CD1c-positive myeloid dendritic cell (primary cell): ENCODE data around the gene MORN1.

Experiments
- DNase-seq: peaks from one replicate; pipeline ENCODE4 v3.0.0-alpha.2; 2016; ENCODE audit errors: extremely low spot score

The MORN1 gene

DNA sequence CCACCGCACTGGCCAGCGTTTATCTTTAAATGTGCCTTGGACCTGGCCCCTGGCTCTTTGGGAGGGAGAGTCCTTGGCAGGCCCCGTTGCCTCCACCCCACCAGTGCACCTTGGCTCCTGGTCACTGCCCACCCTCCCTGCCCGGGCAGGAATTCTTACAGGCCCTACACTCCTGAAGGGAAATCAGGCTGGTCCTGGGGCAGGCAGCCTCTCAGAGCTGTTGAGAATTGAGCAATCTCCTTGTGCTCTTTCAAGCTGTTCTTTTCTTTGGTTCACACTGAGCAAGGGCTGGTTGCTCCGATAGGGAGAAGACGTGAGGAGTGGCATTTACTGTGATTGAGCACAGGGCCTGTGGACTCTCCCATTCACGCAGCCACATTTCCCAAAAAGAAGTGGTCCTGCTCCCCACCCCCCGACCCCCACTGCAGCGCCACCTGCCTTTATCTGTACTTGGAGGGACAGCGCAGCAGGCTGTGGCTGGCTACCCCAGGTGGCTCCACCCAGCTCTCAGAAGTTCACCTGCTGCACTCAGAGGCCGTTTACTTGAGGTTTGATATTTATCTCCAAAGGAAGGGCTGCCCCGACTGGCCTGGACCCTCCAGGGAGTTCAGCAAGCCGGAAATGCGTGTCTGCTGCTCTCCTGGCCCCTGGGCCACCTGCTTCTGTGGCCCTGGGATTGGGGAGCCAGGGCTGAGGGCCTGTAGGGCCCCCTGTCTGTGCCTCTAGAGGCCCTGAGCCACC, 115.4 kb downstream of the MORN1 start:
- no peak for DNase-seq

GRCh38 chr1:2274929-2275475, 116.4 kb downstream of the MORN1 start:
- no peak for DNase-seq

GRCh38 chr1:2274231-2274928, 117.0 kb downstream of the MORN1 start:
- no peak for DNase-seq

GRCh38 chr1:2273401-2274090, 117.8 kb downstream of the MORN1 start:
- no peak for DNase-seq

DNA sequence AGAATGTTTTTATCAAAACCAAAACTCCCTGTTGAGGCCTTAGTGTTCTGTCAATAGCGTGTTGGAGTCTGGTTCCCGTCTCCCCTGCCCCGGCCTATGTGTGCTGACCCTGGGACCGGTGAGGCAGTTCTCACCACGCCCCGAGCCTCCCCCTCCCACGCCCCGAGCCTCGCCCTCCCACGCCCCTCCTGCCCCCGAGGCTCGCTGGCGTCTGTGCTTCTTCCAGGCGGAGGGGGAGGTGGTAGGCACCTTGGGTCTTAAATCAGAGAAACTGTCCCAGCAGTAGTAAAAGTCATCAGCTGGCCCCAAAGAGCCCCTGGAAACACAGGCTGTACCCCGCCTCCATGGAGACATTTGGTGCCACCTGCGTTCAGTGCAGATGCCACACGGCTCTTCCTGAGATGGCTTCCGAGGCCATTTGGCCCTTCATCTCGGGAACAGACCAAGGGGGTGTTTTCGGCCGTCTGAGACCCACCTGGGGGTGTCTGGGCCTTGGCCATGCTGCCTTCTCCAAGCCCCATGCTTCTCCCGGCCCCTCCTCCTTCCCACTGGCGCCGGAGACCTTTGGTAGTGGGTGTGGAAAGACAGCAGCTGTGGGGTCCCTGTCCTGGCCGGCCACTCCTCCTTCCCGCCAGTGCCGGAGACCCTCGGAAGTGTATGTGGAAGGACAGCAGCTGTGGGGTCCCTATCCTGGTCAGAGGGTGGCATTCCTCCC, 118.5 kb downstream of the MORN1 start:
- no peak for DNase-seq

- DNase-seq, result no peak
Measured at GRCh38 chr1:2271841-2272655, 119.3 kb downstream of the MORN1 start.
